Uterus (tissue), 4 donors: Measurements from ENCODE around the gene PLXDC2. TPM values are rescaled to one million over a fixed set of nuclear protein-coding genes. Genes with fewer than 3 reads are reported as not detected.

ENCODE experiments used
- DNase-seq, 2 donors: peaks; one replicate each; pipeline ENCODE4 v3.0.0-alpha.2; 2019 to 2020
- H3K27ac ChIP-seq, 2 donors: fragments of 200-600 bp; sonication (generic); 1 replicate in 1 of 2; 2 replicates in 1 of 2; pipeline ENCODE4 v1.5.1; 2016 to 2018
- H3K27me3 ChIP-seq, 2 donors: fragments of 200-600 bp; sonication (generic); one replicate each; pipeline ENCODE4 v1.5.1; 2018 to 2019; ENCODE audit warnings: control low read depth in 1 of 2
- H3K36me3 ChIP-seq, 2 donors: fragments of 200-600 bp; sonication (generic); one replicate each; pipeline ENCODE4 v1.5.1; 2019; ENCODE audit warnings: control low read depth in 1 of 2
- H3K4me1 ChIP-seq, 2 donors: fragments of 200-600 bp; sonication (generic); one replicate each; pipeline ENCODE4 v1.5.1; 2018 to 2019; ENCODE audit warnings: control low read depth in 1 of 2
- H3K4me3 ChIP-seq, 2 donors: fragments of 200-600 bp; sonication (generic); 1 replicate in 1 of 2; 2 replicates in 1 of 2; pipeline ENCODE4 v1.5.1; 2018 to 2019; ENCODE audit warnings: mild to moderate bottlenecking in 1 of 2
- H3K9me3 ChIP-seq, 2 donors: fragments of 200-600 bp; sonication (generic); one replicate each; pipeline ENCODE4 v1.5.1; 2019; ENCODE audit warnings: control low read depth in 1 of 2
- POLR2A ChIP-seq, 2 donors: fragments of 450-650 bp; IDR thresholded peaks; one replicate each; pipeline ENCODE4 v1.6.1; 2016; ENCODE audit warnings: antibody characterized with exemption in 2 of 2, mild to moderate bottlenecking in 1 of 2, moderate library complexity in 1 of 2
- intact Hi-C: fragments of 100-400 bp; cut with DNase I; formaldehyde crosslinking; loops from one replicate; pipeline ENCODE4 v1.15.1; 2023; ENCODE audit warnings: low total_unique reads
- total RNA-seq, 4 donors: library from RNA; depleted of rRNA in 3 of 4; stranded (reverse); fragments of >200 nt in 3 of 4; gene quantifications; one replicate each; pipeline versions ENCODE4 v1.1.0 to v1.2.4, GENCODE V29; 2014 to 2023
- TF ChIP-seq, protein P1 (sequence below), 4 experiments: fragments of 200-600 bp in 2 of 4; fragments of 450-650 bp in 2 of 4; sonication (generic) in 2 of 4; IDR thresholded peaks; one replicate each; pipeline ENCODE4 v1.5.1; 2016 to 2019; ENCODE audit warnings: antibody characterized with exemption in 4 of 4, mild to moderate bottlenecking in 2 of 4, moderate library complexity in 1 of 4
- donor health status: DM: yes; HTN: yes; CAD: no.

The PLXDC2 gene
- total RNA-seq, 4 donors from 2014 or later = 39.4 to 59.2 (median 52.2) TPM

DNA sequence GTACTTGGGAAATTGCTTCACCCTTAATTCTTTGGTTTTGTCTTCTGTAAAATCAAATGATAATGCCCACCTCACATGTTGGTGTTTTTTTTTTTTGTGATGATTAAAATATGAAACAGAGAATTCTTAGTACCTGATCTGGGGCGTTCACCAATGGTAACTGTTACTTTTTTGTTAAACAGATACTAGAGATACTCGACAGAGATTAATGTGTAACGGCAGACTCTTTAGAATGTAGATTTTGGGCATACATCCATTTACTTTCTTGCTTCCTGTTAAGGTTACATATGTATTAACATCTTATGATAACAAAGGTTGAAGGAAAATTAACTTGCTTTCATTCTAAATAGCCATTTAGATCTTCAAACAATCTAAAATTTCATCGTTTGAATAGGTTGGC, 23.3 kb downstream of the PLXDC2 start:
- intact Hi-C loops = no loop called here
- Histone ChIP-seq H3K27me3 (no peaks in the 10 kb centered on the region), H3K4me1 (peaks cover 0 to 3% of the 10 kb centered on the region in 2 donors), H3K4me3 (no peak overlapping the region), H3K9me3 (no peaks in the 10 kb centered on the region), H3K27ac (no peak overlapping the region), H3K36me3 (no peaks in the 10 kb centered on the region)
- no peak for TF ChIP-seq POLR2A (IDR thresholded peaks at IDR 0.05)
- TF ChIP-seq, protein P1, sequence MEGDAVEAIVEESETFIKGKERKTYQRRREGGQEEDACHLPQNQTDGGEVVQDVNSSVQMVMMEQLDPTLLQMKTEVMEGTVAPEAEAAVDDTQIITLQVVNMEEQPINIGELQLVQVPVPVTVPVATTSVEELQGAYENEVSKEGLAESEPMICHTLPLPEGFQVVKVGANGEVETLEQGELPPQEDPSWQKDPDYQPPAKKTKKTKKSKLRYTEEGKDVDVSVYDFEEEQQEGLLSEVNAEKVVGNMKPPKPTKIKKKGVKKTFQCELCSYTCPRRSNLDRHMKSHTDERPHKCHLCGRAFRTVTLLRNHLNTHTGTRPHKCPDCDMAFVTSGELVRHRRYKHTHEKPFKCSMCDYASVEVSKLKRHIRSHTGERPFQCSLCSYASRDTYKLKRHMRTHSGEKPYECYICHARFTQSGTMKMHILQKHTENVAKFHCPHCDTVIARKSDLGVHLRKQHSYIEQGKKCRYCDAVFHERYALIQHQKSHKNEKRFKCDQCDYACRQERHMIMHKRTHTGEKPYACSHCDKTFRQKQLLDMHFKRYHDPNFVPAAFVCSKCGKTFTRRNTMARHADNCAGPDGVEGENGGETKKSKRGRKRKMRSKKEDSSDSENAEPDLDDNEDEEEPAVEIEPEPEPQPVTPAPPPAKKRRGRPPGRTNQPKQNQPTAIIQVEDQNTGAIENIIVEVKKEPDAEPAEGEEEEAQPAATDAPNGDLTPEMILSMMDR (IDR thresholded peaks at IDR 0.05) = no peak
- DNase-seq = no peak

DNA sequence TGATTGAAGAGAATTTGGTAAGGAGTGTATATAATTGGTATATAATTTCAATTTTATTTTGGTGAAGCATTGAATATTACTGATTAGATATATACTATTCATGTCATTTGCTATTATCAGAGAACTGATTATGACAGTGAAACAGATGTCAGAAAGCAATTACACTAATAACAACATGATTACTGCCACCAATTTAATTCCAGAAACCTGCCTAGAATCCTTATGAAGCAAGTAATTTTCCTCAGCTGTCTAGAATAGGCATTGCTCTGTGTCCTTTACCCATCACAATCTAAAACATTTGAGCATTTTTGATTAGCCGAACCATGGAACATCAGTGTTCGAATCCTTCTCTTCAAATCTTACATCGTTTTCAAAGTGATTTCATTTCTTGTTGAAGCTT, 24.5 kb downstream of the PLXDC2 start:
- Histone ChIP-seq H3K27me3 (no peaks in the 10 kb centered on the region), H3K4me3 (no peak overlapping the region), H3K4me1 (peaks cover 3 to 4% of the 10 kb centered on the region in 2 donors), H3K36me3 (no peaks in the 10 kb centered on the region), H3K9me3 (no peaks in the 10 kb centered on the region), H3K27ac (no peak overlapping the region)
- TF ChIP-seq, protein P1 (IDR thresholded peaks at IDR 0.05) = no peak
- TF ChIP-seq POLR2A (IDR thresholded peaks at IDR 0.05) = no peak
- intact Hi-C loops = no loop called here
- DNase-seq = no peak

DNA sequence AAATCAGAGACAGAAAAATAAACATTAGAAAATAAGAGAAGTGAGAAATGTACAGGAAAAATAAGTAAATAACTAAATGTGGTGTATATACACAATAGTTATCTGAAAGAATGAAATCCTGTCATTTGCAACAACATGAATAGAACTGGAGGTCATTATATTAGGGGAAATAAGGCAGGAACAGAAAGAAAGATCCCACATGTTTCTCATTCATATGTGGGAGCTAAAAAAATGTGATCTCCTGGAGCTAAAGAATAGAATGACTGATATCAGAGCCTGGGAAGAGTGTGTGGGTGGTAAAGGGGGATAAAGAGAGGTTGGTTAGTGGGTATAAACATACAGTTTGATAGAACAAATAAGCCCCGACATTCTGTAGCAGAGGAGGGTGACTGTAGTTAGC, 27.3 kb downstream of the PLXDC2 start:
- intact Hi-C loops = no loop called here
- Histone ChIP-seq H3K4me3 (no peak overlapping the region), H3K9me3 (no peaks in the 10 kb centered on the region), H3K27ac (no peak overlapping the region), H3K4me1 (peaks cover 3 to 4% of the 10 kb centered on the region in 2 donors), H3K36me3 (no peaks in the 10 kb centered on the region), H3K27me3 (no peaks in the 10 kb centered on the region)
- TF ChIP-seq, protein P1 (IDR thresholded peaks at IDR 0.05) = no peak
- TF ChIP-seq POLR2A (IDR thresholded peaks at IDR 0.05) = no peak
- no peak for DNase-seq

DNA sequence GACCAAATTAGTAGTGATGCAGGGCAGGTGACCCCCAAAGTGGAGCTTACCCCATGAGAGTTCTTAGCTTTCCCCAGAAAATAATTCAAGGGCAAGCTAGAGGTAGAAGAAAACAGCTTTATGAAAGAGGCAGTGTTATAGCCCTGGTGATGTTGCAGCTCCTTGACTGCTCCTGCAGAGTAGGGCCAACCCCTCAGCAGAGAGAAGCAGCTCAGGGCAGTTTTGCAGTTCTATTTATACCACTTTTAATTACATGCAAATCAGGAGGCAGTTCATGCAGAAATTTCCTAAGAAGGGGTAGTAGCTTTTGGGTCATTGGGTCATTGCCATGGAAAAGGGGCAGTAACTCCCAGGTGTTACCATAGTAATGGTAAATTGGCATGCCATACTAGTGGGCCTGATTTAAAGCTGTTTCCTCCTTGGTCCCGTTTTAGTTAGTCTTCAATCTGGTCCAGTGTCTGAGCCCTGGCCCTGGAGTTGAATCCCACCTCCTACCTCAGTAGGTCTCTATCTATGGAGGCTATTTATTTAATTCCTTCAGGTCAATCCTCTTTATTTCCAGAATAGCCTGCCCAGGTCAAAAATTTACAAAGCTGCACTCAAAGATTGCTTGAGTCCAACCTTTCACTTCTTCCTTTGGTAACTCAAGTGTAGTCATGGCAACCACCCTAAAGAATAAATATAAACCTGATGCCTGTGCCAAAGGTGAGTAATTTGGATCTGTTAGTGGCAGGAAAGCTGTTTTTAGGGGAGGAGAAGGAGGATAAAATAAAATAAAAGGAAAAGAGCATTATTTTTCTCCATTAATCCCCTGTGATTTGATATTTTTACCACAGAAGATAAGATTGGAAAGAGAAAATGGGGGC, 29.5 kb downstream of the PLXDC2 start:
- TF ChIP-seq, protein P1 (IDR thresholded peaks at IDR 0.05) = no peak
- TF ChIP-seq POLR2A (IDR thresholded peaks at IDR 0.05) = no peak
- no peaks in the 10 kb centered on the region for H3K27me3 ChIP-seq
- DNase-seq = no peak
- H3K4me1 ChIP-seq = peaks cover 3 to 4% of the 10 kb centered on the region in 2 donors
- H3K9me3 ChIP-seq = no peaks in the 10 kb centered on the region
- H3K36me3 ChIP-seq = no peaks in the 10 kb centered on the region
- H3K27ac ChIP-seq = no peak overlapping the region
- H3K4me3 ChIP-seq = no peak overlapping the region
- intact Hi-C loops = no loop called here

DNA sequence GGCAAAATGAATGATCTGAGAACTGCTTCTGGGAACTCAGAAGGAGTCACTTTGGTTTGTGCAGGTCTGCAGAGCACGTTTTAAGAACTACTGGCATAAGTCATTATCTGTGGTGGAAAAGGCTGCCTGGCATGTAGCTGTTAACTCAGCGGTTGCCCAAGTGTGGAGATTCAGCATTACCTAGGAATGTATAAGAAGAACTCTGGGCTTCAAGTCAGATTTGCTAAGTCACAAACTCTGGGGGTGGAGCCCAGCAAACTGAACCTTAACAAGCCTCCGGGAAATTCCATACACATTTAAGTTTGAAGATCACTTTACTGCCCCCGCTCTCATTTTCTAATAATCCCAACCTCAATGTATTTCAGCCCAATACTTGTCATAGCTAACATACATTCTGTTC, 31.1 kb downstream of the PLXDC2 start:
- Histone ChIP-seq H3K27me3 (no peaks in the 10 kb centered on the region), H3K27ac (no peak overlapping the region), H3K4me3 (no peak overlapping the region), H3K36me3 (no peaks in the 10 kb centered on the region), H3K4me1 (peaks cover 3 to 4% of the 10 kb centered on the region in 2 donors), H3K9me3 (no peaks in the 10 kb centered on the region)
- intact Hi-C loops = no loop called here
- TF ChIP-seq POLR2A (IDR thresholded peaks at IDR 0.05) = no peak
- TF ChIP-seq, protein P1 (IDR thresholded peaks at IDR 0.05) = no peak
- DNase-seq = no peak
